IMR-90 (cell line): ENCODE data around the gene LINC00237. TPM values are rescaled to one million over a fixed set of nuclear protein-coding genes. Genes with fewer than 3 reads are reported as not detected.

Source experiments
- ATAC-seq: fragments of 200-7000 bp; cut with Tn5 transposase; 2 replicates; pipeline ENCODE4 v1.9.1; 2020; ENCODE audit warnings: low read depth, mild to moderate bottlenecking, moderate library complexity
- BruUV-seq: library from RNA; stranded (reverse); fragments of 400-500 nt; replicated peaks from 2 replicates; lab custom pipeline; 2021; lab: Mats Ljungman, UMichigan
- CTCF ChIA-PET: fragments of 300-600 bp; formaldehyde crosslinking; extraction: SDS; loops from one replicate; lab custom pipeline; 2021; ENCODE audit warnings: antibody characterized with exemption; lab: Yijun Ruan, JAX
- POLR2A ChIA-PET: fragments of 300-600 bp; sonication (Branson Sonifier 250); formaldehyde crosslinking; loops from one replicate; lab custom pipeline; 2022; ENCODE audit warnings: antibody characterized with exemption; ENCODE audit not compliant: unreplicated experiment; lab: Charles Lee
- DNase-seq: peaks from one replicate; pipeline ENCODE4 v3.0.0; 2013
- H2AFZ ChIP-seq: replicated peaks from 2 replicates; pipeline ENCODE3; 2013; ENCODE audit warnings: low read length, mild to moderate bottlenecking; ENCODE audit not compliant: poor library complexity
- H2AK5ac ChIP-seq: 2 replicates; pipeline ENCODE4 v1.6.1; 2013; ENCODE audit warnings: low read depth, low read length, inconsistent platforms
- H2AK9ac ChIP-seq: replicated peaks from 2 replicates; pipeline ENCODE3; 2013; ENCODE audit warnings: mild to moderate bottlenecking, low read depth, low read length, moderate library complexity; ENCODE audit not compliant: poor library complexity
- H2BK120ac ChIP-seq: 2 replicates; pipeline ENCODE4 v1.6.1; 2013; ENCODE audit warnings: low read depth, low read length, inconsistent platforms
- H2BK15ac ChIP-seq: 3 replicates; pipeline ENCODE4 v1.6.1; 2013; ENCODE audit warnings: low read depth, low read length, inconsistent platforms
- H2BK20ac ChIP-seq: 2 replicates; pipeline ENCODE4 v1.6.1; 2013; ENCODE audit warnings: low read depth, mild to moderate bottlenecking, inconsistent platforms, low read length, moderate library complexity
- H2BK5ac ChIP-seq: 2 replicates; pipeline ENCODE4 v1.6.1; 2013; ENCODE audit warnings: mild to moderate bottlenecking, low read depth, low read length, inconsistent platforms; ENCODE audit not compliant: poor library complexity, severe bottlenecking
- H3K14ac ChIP-seq: replicated peaks from 2 replicates; pipeline ENCODE4 v1.6.1; 2013; ENCODE audit warnings: low read depth, low read length, inconsistent platforms
- H3K18ac ChIP-seq: 2 replicates; pipeline ENCODE4 v1.6.1; 2013; ENCODE audit warnings: low read depth, low read length, control low read depth
- H3K23ac ChIP-seq: 2 replicates; pipeline ENCODE4 v1.6.1; 2013; ENCODE audit warnings: low read depth, low read length, inconsistent platforms
- H3K27ac ChIP-seq: 2 replicates; pipeline ENCODE4 v1.5.1; 2013; ENCODE audit warnings: mild to moderate bottlenecking, control low read depth, low read length; ENCODE audit not compliant: insufficient read depth
- H3K27me3 ChIP-seq: 2 replicates; pipeline ENCODE4 v1.6.1; 2013; ENCODE audit warnings: low read length; ENCODE audit not compliant: control insufficient read depth, insufficient read depth
- H3K36me3 ChIP-seq: 2 replicates; pipeline ENCODE4 v1.6.1; 2013; ENCODE audit warnings: low read length, mixed read lengths; ENCODE audit not compliant: control insufficient read depth, insufficient read depth
- H3K4ac ChIP-seq: 2 replicates; pipeline ENCODE4 v1.6.1; 2013; ENCODE audit warnings: low read depth, low read length, inconsistent platforms
- H3K4me1 ChIP-seq: 2 replicates; pipeline ENCODE4 v1.6.1; 2013; ENCODE audit warnings: low read length, mixed read lengths; ENCODE audit not compliant: control insufficient read depth, insufficient read depth
- H3K4me2 ChIP-seq: 2 replicates; pipeline ENCODE4 v1.6.1; 2013; ENCODE audit warnings: low read depth, mild to moderate bottlenecking, control low read depth, low read length, moderate library complexity
- H3K4me3 ChIP-seq: 2 replicates; pipeline ENCODE4 v1.5.1; 2013; ENCODE audit warnings: low read depth, mild to moderate bottlenecking, control low read depth, low read length, moderate library complexity; ENCODE audit not compliant: insufficient read depth
- H3K56ac ChIP-seq: 2 replicates; pipeline ENCODE4 v1.6.1; 2013; ENCODE audit warnings: low read length, inconsistent platforms; ENCODE audit not compliant: insufficient read depth; ENCODE audit errors: extremely low read depth
- H3K79me1 ChIP-seq, 2 experiments: 2 replicates each; pipeline ENCODE4 v1.6.1; 2013; ENCODE audit warnings: low read length in 2 of 2, inconsistent platforms in 1 of 2, low read depth in 1 of 2
- H3K9ac ChIP-seq: 2 replicates; pipeline ENCODE4 v1.6.1; 2013; ENCODE audit warnings: low read depth, low read length, control low read depth
- H3K9me1 ChIP-seq: 2 replicates; pipeline ENCODE4 v1.6.1; 2013; ENCODE audit warnings: low read length, inconsistent platforms; ENCODE audit not compliant: insufficient read depth
- H3K9me3 ChIP-seq: 2 replicates; pipeline ENCODE4 v1.6.1; 2013; ENCODE audit warnings: low read length; ENCODE audit not compliant: control insufficient read depth, insufficient read depth
- H4K20me1 ChIP-seq: 2 replicates; pipeline ENCODE4 v1.6.1; 2013; ENCODE audit warnings: low read length, inconsistent platforms; ENCODE audit not compliant: insufficient read depth
- H4K5ac ChIP-seq: 2 replicates; pipeline ENCODE4 v1.6.1; 2013; ENCODE audit warnings: mild to moderate bottlenecking, low read depth, low read length, control low read depth
- H4K8ac ChIP-seq, 2 experiments: 2 replicates each; pipeline ENCODE4 v1.6.1; 2013; ENCODE audit warnings: low read depth in 2 of 2, low read length in 2 of 2, control low read depth in 1 of 2, inconsistent platforms in 1 of 2
- H4K91ac ChIP-seq: 2 replicates; pipeline ENCODE4 v1.6.1; 2013; ENCODE audit warnings: low read depth, low read length, inconsistent platforms; ENCODE audit not compliant: insufficient read depth
- BHLHE40 ChIP-seq: fragments of 150-350 bp; IDR thresholded peaks from 2 replicates; pipeline ENCODE4 v1.6.1; 2016; ENCODE audit warnings: mild to moderate bottlenecking, low read depth, low read length
- CEBPB ChIP-seq: IDR thresholded peaks from 2 replicates; pipeline ENCODE4 v1.6.1; 2012; ENCODE audit warnings: low read depth, low read length, improper control_type of control experiment
- CHD1 ChIP-seq: IDR thresholded peaks from 2 replicates; pipeline ENCODE4 v1.6.1; 2012; ENCODE audit warnings: low read depth, low read length, improper control_type of control experiment
- MXI1 ChIP-seq: IDR thresholded peaks from 2 replicates; pipeline ENCODE4 v1.6.1; 2012; ENCODE audit warnings: low read depth, mild to moderate bottlenecking, low read length, moderate library complexity, borderline replicate concordance
- RCOR1 ChIP-seq: IDR thresholded peaks from 2 replicates; pipeline ENCODE4 v1.6.1; 2012; ENCODE audit warnings: mild to moderate bottlenecking, low read length, improper control_type of control experiment; ENCODE audit not compliant: insufficient replicate concordance
- SMC3 ChIP-seq: fragments of 150-350 bp; IDR thresholded peaks from 2 replicates; pipeline ENCODE4 v1.6.1; 2016; ENCODE audit warnings: low read depth, mild to moderate bottlenecking, antibody characterized with exemption, low read length, moderate library complexity
- WGBS, 2 experiments: methylation state at CpG; one replicate each; pipeline versions ENCODE4 v1.1.5 to v1.1.7; 2013; ENCODE audit warnings: missing lambda C conversion rate in 2 of 2; ENCODE audit not compliant: insufficient read length in 1 of 2; ENCODE audit errors: extremely low coverage in 2 of 2; 5-methylcytosine and 5-hydroxymethylcytosine counted together
- dilution Hi-C: fragments of 300-500 bp; cut with HindIII; formaldehyde crosslinking; loops from one replicate; pipeline ENCODE4 v1.14.3; 2018; ENCODE audit warnings: low sequenced_read_pairs; ENCODE audit not compliant: unreplicated experiment
- in situ Hi-C: fragments of 300-500 bp; cut with MboI; formaldehyde crosslinking; loops from 3 replicates; pipeline ENCODE4 v1.14.3; 2019; ENCODE audit warnings: low sequenced_read_pairs, inconsistent platforms, mixed read lengths
- intact Hi-C: fragments of 100-400 bp; cut with micrococcal nuclease; formaldehyde crosslinking; loops from 2 replicates; pipeline ENCODE4 v1.10.0; 2022
- polyA plus RNA-seq, 3 experiments: library from polyadenylated mRNA; depleted of rRNA; stranded (reverse); fragments of >200 nt; gene quantifications; 2 replicates each; pipeline ENCODE4 v1.2.3, GENCODE V29; 2012; ENCODE audit warnings: low replicate concordance in 1 of 3
- total RNA-seq: library from RNA; depleted of rRNA; stranded (reverse); fragments of >200 nt; gene quantifications from 2 replicates; pipeline ENCODE4 v1.2.3, GENCODE V29; 2012

LINC00237 gene
- total and polyA plus RNA-seq, 2 of the 4 experiments (the other 2 are of a cell fraction): not detected

GRCh38 chr20:21067255-21067654 is 38.9 kb downstream of the LINC00237 start:
- no peak overlapping the region for H3K9ac ChIP-seq
- no peaks in the 10 kb centered on the region for H3K79me1 ChIP-seq
- H3K4ac ChIP-seq: no peak overlapping the region
- no peak overlapping the region for H3K56ac ChIP-seq
- H3K27me3 ChIP-seq: no peaks in the 10 kb centered on the region
- no peak overlapping the region for H4K91ac ChIP-seq
- ChIA-PET CTCF (no interaction called here), POLR2A (no interaction called here)
- WGBS, 2 experiments: no CpG with 5 or more reads among the region's 1 CpG
- no peak overlapping the region for H2BK5ac ChIP-seq
- no peak overlapping the region for H4K5ac ChIP-seq
- no peak overlapping the region for H3K18ac ChIP-seq
- no peak overlapping the region for H3K14ac ChIP-seq
- no peak for TF ChIP-seq BHLHE40
- TF ChIP-seq RCOR1: no peak
- TF ChIP-seq CEBPB: no peak
- no peak for TF ChIP-seq MXI1
- no peak for TF ChIP-seq SMC3
- no peak for TF ChIP-seq CHD1
- BruUV-seq: no TSS peak
- H2AFZ ChIP-seq: no peak overlapping the region
- no peak overlapping the region for H2AK9ac ChIP-seq
- H2BK20ac ChIP-seq: no peak overlapping the region
- in situ Hi-C loops: no loop called here
- H3K27ac ChIP-seq: no peak overlapping the region
- intact Hi-C loops: no loop called here
- no peaks in the 10 kb centered on the region for H4K20me1 ChIP-seq
- DNase-seq: no peak
- no peak overlapping the region for H3K4me3 ChIP-seq
- no peak overlapping the region for H4K8ac ChIP-seq
- ATAC-seq: no peak
- no peak overlapping the region for H2BK120ac ChIP-seq
- no peak overlapping the region for H3K4me2 ChIP-seq
- no peaks in the 10 kb centered on the region for H3K9me1 ChIP-seq
- H3K36me3 ChIP-seq: no peaks in the 10 kb centered on the region
- no peak overlapping the region for H3K23ac ChIP-seq
- H2AK5ac ChIP-seq: no peak overlapping the region
- H2BK15ac ChIP-seq: no peak overlapping the region
- no peaks in the 10 kb centered on the region for H3K4me1 ChIP-seq
- H3K9me3 ChIP-seq: no peaks in the 10 kb centered on the region
- dilution Hi-C loops: no loop called here
